PFSK-1 (cell line): Measurements from ENCODE around the gene NCF2.

Experiments used
- FOXP2 ChIP-seq: optimal IDR thresholded peaks from 2 replicates; pipeline ENCODE3; 2011; ENCODE audit warnings: borderline replicate concordance, control low read depth, inconsistent platforms; ENCODE audit not compliant: insufficient read depth; ENCODE audit errors: extremely low read length, extremely low read depth
- POLR2AphosphoS5 ChIP-seq: IDR thresholded peaks from 2 replicates; pipeline ENCODE4 v1.6.1; 2012; ENCODE audit warnings: low read depth, mild to moderate bottlenecking, control low read depth, low read length, moderate library complexity
- REST ChIP-seq, 2 experiments: IDR thresholded peaks; 2 replicates each; pipeline versions ENCODE4 v1.6.1 to v1.8.0; 2011 to 2012; ENCODE audit warnings: low read depth in 2 of 2, low read length in 2 of 2, control low read depth in 1 of 2, inconsistent platforms in 1 of 2, mild to moderate bottlenecking in 1 of 2, moderate library complexity in 1 of 2; ENCODE audit not compliant: insufficient read depth in 1 of 2
- SIN3A ChIP-seq: IDR thresholded peaks from 2 replicates; pipeline ENCODE4 v1.6.1; 2012; ENCODE audit warnings: mild to moderate bottlenecking, low read length, moderate library complexity, borderline replicate concordance; ENCODE audit not compliant: insufficient read depth
- TAF1 ChIP-seq: IDR thresholded peaks from 2 replicates; pipeline ENCODE4 v1.6.1; 2012; ENCODE audit warnings: low read length, control low read depth, borderline replicate concordance; ENCODE audit not compliant: insufficient read depth

- TF ChIP-seq POLR2AphosphoS5: no peak
- no peak for TF ChIP-seq REST (IDR thresholded peaks at IDR 0.05; ENCODE audit: insufficient read depth in 1 of 2, low read depth in 2 of 2, low read length in 2 of 2)
- no peak for TF ChIP-seq SIN3A
- TF ChIP-seq TAF1: no peak
- TF ChIP-seq FOXP2: no peak
These were observed 17.5 kb downstream of the NCF2 start for GRCh38 chr1:183572721-183573120.
